ENCODE measurements around the gene DDX5.

- TF ChIP-seq SIN3A (IDR thresholded peaks at IDR 0.05; ENCODE audit: borderline replicate concordance, low read depth, low read length) = no peak
- no peak for TF ChIP-seq CTCF (IDR thresholded peaks at IDR 0.05)
Observed at GRCh38 chr17:64484380-64484779, 21.7 kb downstream of the DDX5 start.
